ENCODE results near the gene ANKS1B. TPM values are rescaled to one million over a fixed set of nuclear protein-coding genes. Genes with fewer than 3 reads are reported as not detected.

Gene ANKS1B
- total and polyA plus RNA-seq, 2 of the 4 experiments (the other 2 are of a cell fraction), result 0.17 to 0.18 TPM

DNA sequence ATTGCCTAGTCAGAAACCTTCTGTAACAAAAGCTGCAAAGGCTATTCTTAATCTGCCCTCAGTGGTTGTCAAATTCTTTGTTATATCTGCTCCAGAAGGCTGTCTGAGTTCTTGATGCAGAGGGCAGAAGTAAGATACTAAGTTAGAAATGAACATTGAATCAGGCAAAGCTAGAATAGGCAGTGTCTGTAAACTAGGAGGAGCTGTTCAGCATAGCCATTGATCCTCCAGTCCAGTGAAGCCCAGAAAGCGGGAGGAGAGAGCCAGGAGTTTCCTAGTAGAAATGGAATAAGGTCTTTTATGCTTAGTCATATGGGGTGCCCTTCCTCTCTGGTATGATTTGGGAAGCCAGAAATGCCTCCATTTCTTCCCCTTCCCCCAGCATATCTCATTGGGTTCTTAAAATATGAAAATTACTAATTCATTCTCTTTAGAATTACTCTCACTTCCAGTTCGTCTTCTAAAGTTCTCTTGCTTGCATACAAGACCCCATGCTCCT, 1263.5 kb downstream of the ANKS1B start:
- Histone ChIP-seq H2AK9ac (replicated peaks; ENCODE audit: low read depth, low read length, poor library complexity) (no peak overlapping the region), H3K4me3 (ENCODE audit: insufficient read depth, low read depth, low read length) (no peak overlapping the region), H2BK120ac (ENCODE audit: low read depth, low read length) (no peak overlapping the region), H4K20me1 (ENCODE audit: insufficient read depth, low read length) (peaks cover 7% of the 10 kb centered on the region; the same call in 1 of the 2 replicates), H3K4me2 (ENCODE audit: low read depth, low read length) (no peak overlapping the region), H2AK5ac (ENCODE audit: low read depth, low read length) (no peak overlapping the region), H3K14ac (replicated peaks; ENCODE audit: low read depth, low read length) (no peak overlapping the region), H3K9me1 (ENCODE audit: insufficient read depth, low read length) (no peaks in the 10 kb centered on the region; the same call in 1 of the 2 replicates), H3K23ac (ENCODE audit: low read depth, low read length) (no peak overlapping the region), H4K91ac (ENCODE audit: insufficient read depth, low read depth, low read length) (no peak overlapping the region), H3K56ac (ENCODE audit: extremely low read depth, insufficient read depth, low read length) (no peak overlapping the region), H3K9ac (ENCODE audit: low read depth, low read length) (no peak overlapping the region), H3K4me1 (ENCODE audit: control insufficient read depth, insufficient read depth, low read length) (peaks cover 6% of the 10 kb centered on the region; the same call in 1 of the 2 replicates), H2AFZ (replicated peaks; ENCODE audit: low read length, poor library complexity) (no peak overlapping the region), H4K8ac (ENCODE audit: low read depth in 2 of 2, low read length in 2 of 2) (no peak overlapping the region), H3K79me1 (ENCODE audit: low read depth in 1 of 2, low read length in 2 of 2) (no peaks in the 10 kb centered on the region; a peak in 1 of 4 replicates), H2BK5ac (ENCODE audit: low read depth, low read length, poor library complexity, severe bottlenecking) (no peak overlapping the region), H3K18ac (ENCODE audit: low read depth, low read length) (no peak overlapping the region), H2BK15ac (ENCODE audit: low read depth, low read length) (no peak overlapping the region), H4K5ac (ENCODE audit: low read depth, low read length) (no peak overlapping the region), H3K9me3 (ENCODE audit: control insufficient read depth, insufficient read depth, low read length) (no peaks in the 10 kb centered on the region), H3K27ac (ENCODE audit: insufficient read depth, low read length) (no peak overlapping the region), H3K27me3 (ENCODE audit: control insufficient read depth, insufficient read depth, low read length) (no peaks in the 10 kb centered on the region), H2BK20ac (ENCODE audit: low read depth, low read length) (no peak overlapping the region), H3K4ac (ENCODE audit: low read depth, low read length) (no peak overlapping the region), H3K36me3 (ENCODE audit: control insufficient read depth, insufficient read depth, low read length) (peaks cover 11% of the 10 kb centered on the region)
- DNase-seq (no peak), ATAC-seq (ENCODE audit: low read depth) (no peak)
- CTCF ChIA-PET, result interaction anchor here (0.5 to 1.5 kb wide), 4 partner anchors 9 to 289 kb away, joined by 3 to 5 read pairs (median 3); no protein-coding TSS in a partner anchor
- no TSS peak for BruUV-seq (replicated peaks)
- intact Hi-C loops (cut with micrococcal nuclease) (loop anchor here (10.0 kb wide), 1 partner anchor 214 kb away; no protein-coding TSS in a partner anchor), in situ Hi-C loops (cut with MboI; ENCODE audit: low sequenced_read_pairs) (loop anchor here (10.0 kb wide), 1 partner anchor 274 kb away; no protein-coding TSS in a partner anchor), dilution Hi-C loops (cut with HindIII; ENCODE audit: low sequenced_read_pairs, unreplicated experiment) (no loop called here)
- TF ChIP-seq RCOR1 (IDR thresholded peaks at IDR 0.05; ENCODE audit: insufficient replicate concordance, low read length), result no peak
- TF ChIP-seq CEBPB (IDR thresholded peaks at IDR 0.05; ENCODE audit: low read depth, low read length), result no peak
- no peak for TF ChIP-seq RAD21 (IDR thresholded peaks at IDR 0.05; ENCODE audit: low read length)
- no peak for TF ChIP-seq MAZ (IDR thresholded peaks at IDR 0.05; ENCODE audit: borderline replicate concordance, low read depth, low read length)
- TF ChIP-seq CTCF (conservative IDR thresholded peaks at IDR 0.05; ENCODE audit: low read depth, low read length), result no peak
- TF ChIP-seq ELK1 (IDR thresholded peaks at IDR 0.05; ENCODE audit: borderline replicate concordance, low read depth, low read length), result no peak
- no CpG with 5 or more reads among the region's 2 CpGs for WGBS, 2 experiments (ENCODE audit: extremely low coverage in 2 of 2, insufficient read length in 1 of 2)
- POLR2A ChIA-PET (ENCODE audit: unreplicated experiment), result no interaction called here

Data from IMR-90 (cell line).